ENCODE data around the gene PACS1.

The PACS1 gene

DNA sequence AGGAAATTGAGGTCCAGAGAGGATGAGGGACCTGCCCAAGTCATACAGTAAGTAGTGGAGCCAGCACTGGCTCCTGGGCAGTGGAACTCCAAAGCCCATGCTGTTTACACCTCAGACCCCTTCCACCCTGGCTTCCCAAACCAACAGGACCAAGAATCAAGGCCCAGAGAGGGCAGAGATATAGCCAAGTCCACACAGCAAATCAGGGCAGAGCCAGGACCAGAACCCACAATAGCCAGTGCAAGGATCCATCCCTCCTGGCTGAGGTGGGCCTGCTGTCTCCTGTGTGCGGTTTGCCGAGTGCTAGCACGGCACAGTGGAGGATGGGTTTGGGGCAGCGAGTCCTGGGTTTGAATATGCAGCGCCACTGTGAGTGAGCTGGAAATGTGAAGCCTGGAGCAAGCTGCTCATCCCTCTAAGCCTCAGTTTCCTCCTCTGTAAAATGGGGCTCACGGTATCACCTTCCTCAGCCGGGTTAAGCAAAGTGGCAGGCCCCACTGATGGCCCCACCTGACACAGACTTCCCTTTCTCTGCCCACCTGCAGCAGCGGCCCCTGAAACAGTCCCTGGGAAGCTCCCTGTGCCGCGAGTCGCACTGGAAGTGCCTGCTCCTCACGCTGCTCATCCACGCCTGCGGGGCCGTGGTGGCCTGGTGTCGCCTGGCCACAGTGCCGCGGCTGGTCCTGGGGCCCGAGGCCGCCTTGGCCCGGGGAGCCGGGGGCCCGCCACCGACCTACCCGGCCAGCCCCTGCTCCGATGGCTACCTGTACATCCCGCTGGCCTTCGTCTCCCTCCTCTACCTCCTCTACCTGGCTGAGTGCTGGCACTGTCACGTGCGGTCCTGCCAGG lies 223.9 kb downstream of the PACS1 start:
- DNase-seq: no peak
